ENCODE data around the gene ZNF592. TPM values are rescaled to one million over a fixed set of nuclear protein-coding genes. Genes with fewer than 3 reads are reported as not detected.

The ZNF592 gene
- total and polyA plus RNA-seq, 9 of the 15 experiments (the other 6 are each of a cell fraction or from before 2014, with no cell fraction given): 0.88 to 23.8 (median 7.4) TPM

DNA sequence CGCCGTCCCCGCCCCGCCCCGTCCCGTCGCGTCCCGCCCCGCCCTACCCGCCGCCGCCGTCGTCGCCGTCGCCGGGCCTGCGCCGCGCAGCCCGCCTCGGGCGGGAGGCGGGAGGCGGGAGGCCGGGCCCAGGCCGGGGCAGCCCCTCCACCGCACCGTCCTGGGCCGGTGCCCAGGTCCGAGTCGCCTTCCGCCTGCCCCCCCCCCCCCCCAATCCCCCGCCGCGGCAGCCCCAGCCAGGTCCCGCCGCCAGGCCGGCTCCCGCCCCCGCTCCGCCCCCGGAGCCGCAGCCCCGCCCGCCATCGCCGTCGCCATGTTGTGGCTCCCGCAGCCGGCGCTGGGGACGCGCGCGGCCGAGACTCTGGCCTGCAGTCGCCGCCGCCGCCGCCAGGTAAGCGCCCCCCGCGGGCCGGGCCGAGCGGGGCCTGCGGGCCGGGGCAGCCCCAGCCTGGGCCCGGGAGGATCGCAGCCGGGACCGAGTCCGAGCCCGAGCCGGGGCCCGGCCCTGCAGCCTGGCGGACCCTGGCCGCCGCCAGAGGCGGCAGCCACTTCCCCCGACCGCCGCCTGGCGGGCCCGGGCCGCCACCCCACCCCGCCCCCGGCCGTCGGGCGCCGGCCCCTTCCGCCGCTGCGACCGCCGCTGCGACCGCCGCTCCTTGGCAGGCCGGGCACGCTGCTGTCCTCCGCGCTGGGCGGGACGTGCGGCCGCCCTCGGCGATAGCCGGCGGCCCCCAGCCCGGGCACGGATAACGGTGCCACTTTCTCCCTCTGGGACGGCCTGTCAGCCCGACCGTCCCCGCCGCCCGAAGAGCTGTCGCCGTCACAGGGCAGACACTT, at the start of gene ZNF592 (continued):
- TF ChIP-seq NONO (IDR thresholded peaks at IDR 0.05; ENCODE audit: low read depth in 2 of 2, low read length in 1 of 2): peak; percentile 56 to 87; a peak in 1 of 4 replicates
- TF ChIP-seq MBD2 (IDR thresholded peaks at IDR 0.05; ENCODE audit: borderline replicate concordance, low read depth): peak; percentile 21; the same call in 1 of the 2 replicates
- TF ChIP-seq GABPA (tag; conservative IDR thresholded peaks at IDR 0.05; ENCODE audit: low read depth): peak; percentile 76
- no peak for TF ChIP-seq MCM5 (IDR thresholded peaks at IDR 0.05; ENCODE audit: low read depth)
- peak; percentile 82; the same call in 1 of the 2 replicates for TF ChIP-seq ERF (CRISPR knock-in tag; IDR thresholded peaks at IDR 0.05)
- TF ChIP-seq, protein P1, sequence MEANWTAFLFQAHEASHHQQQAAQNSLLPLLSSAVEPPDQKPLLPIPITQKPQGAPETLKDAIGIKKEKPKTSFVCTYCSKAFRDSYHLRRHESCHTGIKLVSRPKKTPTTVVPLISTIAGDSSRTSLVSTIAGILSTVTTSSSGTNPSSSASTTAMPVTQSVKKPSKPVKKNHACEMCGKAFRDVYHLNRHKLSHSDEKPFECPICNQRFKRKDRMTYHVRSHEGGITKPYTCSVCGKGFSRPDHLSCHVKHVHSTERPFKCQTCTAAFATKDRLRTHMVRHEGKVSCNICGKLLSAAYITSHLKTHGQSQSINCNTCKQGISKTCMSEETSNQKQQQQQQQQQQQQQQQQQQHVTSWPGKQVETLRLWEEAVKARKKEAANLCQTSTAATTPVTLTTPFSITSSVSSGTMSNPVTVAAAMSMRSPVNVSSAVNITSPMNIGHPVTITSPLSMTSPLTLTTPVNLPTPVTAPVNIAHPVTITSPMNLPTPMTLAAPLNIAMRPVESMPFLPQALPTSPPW (CRISPR knock-in tag; IDR thresholded peaks at IDR 0.05): peak; percentile 99
- TF ChIP-seq CBX1 (IDR thresholded peaks at IDR 0.05; ENCODE audit: low read depth): peak; percentile 56; the same call in 1 of the 2 replicates
- TF ChIP-seq ZBTB1 (CRISPR knock-in tag; IDR thresholded peaks at IDR 0.05; ENCODE audit: borderline replicate concordance, low read depth): peak; percentile 69; the same call in 1 of the 2 replicates
- no peak for TF ChIP-seq CUX1 (CRISPR knock-in tag; IDR thresholded peaks at IDR 0.05)
- TF ChIP-seq, protein P2, sequence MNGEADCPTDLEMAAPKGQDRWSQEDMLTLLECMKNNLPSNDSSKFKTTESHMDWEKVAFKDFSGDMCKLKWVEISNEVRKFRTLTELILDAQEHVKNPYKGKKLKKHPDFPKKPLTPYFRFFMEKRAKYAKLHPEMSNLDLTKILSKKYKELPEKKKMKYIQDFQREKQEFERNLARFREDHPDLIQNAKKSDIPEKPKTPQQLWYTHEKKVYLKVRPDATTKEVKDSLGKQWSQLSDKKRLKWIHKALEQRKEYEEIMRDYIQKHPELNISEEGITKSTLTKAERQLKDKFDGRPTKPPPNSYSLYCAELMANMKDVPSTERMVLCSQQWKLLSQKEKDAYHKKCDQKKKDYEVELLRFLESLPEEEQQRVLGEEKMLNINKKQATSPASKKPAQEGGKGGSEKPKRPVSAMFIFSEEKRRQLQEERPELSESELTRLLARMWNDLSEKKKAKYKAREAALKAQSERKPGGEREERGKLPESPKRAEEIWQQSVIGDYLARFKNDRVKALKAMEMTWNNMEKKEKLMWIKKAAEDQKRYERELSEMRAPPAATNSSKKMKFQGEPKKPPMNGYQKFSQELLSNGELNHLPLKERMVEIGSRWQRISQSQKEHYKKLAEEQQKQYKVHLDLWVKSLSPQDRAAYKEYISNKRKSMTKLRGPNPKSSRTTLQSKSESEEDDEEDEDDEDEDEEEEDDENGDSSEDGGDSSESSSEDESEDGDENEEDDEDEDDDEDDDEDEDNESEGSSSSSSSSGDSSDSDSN (IDR thresholded peaks at IDR 0.05; ENCODE audit: borderline replicate concordance in 1 of 2, low read depth in 2 of 2, low read length in 2 of 2): peak in 1 of 2 experiments; percentile 78; a peak in 1 of 4 replicates
- no peak for TF ChIP-seq SP2 (IDR thresholded peaks at IDR 0.05; ENCODE audit: extremely low read depth, low read depth, low read length, poor library complexity, severe bottlenecking)
- TF ChIP-seq CHD1 (IDR thresholded peaks at IDR 0.05; ENCODE audit: low read length): peak; percentile 70
- no peak for TF ChIP-seq FUS (optimal IDR thresholded peaks at IDR 0.05; ENCODE audit: low read depth, low read length)
- no peak for TF ChIP-seq TRIM24 (IDR thresholded peaks at IDR 0.05)
- TF ChIP-seq SIN3A (IDR thresholded peaks at IDR 0.05; ENCODE audit: borderline replicate concordance in 2 of 2, control insufficient read depth in 1 of 2, low read depth in 2 of 2, low read length in 2 of 2): peak in 1 of 2 experiments; percentile 73; a peak in 1 of 4 replicates
- TF ChIP-seq ELF4 (CRISPR knock-in tag; IDR thresholded peaks at IDR 0.05): no peak

Data from K562 (cell line).